NCI-H345 (cell line): ENCODE results near the gene HJV.

Experiments
- DNase-seq: peaks from one replicate; lab custom pipeline; 2025; lab: John Stamatoyannopoulos, UW

The HJV gene

DNA sequence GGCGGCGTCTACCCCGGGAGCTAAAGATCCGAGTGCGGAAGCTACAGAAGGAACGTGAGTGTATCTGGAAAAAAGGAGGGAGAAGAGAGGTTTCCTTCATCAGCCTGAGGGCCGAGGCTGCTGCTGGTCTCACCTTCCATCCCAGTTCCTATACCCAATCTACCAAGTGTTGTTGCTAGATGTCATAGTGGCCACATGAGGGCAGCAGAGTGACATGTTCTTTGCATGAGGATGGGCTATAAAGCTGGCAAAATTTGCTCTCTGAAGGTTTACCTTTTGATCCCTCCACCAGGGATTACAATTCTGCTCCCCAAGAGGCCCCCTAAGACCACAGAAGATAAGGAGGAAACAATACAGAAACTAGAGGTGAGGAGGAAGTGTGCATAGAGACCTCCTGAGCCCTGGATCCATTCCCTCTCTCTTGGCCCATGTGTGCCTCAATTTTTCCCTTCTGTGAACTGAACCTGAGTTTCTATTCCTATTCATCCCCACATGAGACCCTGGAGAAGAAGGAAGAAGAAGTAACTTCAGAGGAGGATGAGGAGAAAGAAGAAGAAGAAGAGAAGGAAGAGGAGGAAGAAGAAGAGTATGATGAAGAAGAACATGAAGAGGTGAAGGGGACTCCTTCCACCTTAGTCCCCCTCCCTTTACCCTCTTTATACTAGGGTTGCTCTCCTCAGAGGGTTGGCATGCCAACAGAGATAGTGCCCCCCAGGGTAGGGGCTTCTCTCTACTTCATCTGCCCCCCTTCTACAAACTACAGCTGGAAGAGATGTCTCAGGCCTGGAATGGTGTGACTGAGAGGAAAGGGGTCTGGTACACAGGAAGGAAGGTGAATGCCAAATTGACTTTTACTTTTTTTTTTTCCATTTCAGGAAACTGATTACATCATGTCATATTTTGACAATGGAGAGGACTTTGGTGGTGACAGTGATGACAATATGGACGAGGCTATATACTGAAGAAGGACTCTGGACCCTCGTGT lies 43.8 kb downstream of the HJV start:
- peak; percentile 90 for DNase-seq

- DNase-seq = no peak
Observed at GRCh38 chr1:145977016-145977415, 44.5 kb downstream of the HJV start.

GRCh38 chr1:145975216-145975615 lies 46.3 kb downstream of the HJV start:
- DNase-seq = no peak

DNA sequence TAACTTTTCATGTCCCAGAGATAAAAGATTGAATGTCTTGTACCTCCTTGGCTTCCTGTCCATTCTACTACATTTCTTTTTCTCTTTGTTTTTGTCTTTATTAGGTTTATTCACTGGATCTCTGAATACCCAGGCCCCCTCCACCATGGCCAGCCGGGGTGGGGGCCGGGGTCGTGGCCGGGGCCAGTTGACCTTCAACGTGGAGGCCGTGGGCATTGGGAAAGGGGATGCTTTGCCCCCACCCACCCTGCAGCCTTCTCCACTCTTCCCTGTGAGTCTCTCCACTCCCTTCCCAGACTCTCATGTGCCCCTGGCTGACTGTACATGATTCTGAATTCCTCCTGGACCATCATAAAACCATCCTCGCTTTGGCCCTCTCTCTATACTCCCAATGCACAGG lies 46.8 kb downstream of the HJV start:
- DNase-seq = no peak

DNA sequence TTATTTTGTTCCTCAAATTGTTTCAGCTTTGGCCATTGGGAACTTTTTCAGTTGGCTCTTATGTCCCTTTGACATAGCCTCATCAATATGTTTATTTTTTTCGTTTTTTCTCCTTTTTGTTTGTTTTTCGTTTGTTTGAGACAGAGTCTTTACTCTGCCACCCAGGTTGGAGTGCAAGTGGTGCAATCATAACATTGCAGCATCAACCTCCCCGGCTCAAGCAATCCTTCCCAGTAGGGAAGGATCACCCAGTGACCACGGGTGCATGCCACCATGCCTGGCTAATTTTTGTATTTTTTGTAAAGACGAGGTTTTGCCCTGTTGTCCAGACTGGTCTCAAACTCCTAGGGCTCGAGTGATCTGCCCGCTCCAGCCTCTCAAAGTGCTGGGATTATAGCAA lies 49.0 kb downstream of the HJV start:
- DNase-seq = no peak
